Dedifferentiated amniotic fluid mesenchymal stem cell (primary cell): ENCODE measurements around the gene KAZN.

ENCODE experiments used
- DNase-seq: peaks from one replicate; pipeline ENCODE4 v3.0.0-alpha.2; 2016; ENCODE audit errors: extremely low spot score

Gene KAZN

GRCh38 chr1:14794136-14794768 lies 195.8 kb downstream of the KAZN start:
- no peak for DNase-seq

DNA sequence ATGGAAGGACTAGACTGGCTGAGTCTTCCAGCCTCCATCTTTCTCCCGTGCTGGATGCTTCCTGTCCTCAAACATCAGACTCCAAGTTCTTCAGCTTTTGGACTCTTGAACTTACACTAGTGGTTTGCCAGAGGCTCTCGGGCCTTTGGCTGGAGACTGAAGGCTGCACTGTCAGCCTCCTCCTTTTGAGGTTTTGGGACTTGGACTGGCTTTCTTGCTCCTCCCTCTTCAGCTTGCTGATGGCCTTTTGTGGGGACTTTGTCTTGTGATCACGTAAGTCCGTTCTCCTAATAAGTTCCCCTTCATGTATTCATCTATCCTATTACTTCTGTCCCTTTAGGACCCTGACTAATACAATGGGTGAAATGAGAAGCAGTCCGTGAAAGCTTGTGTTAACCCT lies 196.4 kb downstream of the KAZN start:
- DNase-seq: no peak

- DNase-seq: no peak
Measured at GRCh38 chr1:14795589-14795988, 197.1 kb downstream of the KAZN start.

DNA sequence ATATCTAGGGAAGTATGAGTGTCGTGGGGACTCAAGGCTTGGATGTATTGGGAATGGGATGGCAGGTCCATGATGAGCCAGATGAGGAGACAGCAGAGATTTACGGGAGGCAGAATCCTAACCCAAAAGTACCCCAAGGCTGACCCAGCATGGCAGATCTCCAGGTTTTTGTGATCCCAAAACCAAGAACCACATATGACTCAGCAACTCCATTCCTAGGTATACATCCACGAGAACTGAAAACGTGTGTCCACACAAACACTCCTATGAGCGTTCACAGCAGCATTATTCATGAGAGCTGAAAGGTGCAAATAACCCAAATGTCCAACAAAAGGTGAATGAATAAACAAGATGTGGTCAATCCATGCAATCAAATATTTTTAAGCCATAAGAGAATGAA lies 201.5 kb downstream of the KAZN start:
- DNase-seq: no peak

DNA sequence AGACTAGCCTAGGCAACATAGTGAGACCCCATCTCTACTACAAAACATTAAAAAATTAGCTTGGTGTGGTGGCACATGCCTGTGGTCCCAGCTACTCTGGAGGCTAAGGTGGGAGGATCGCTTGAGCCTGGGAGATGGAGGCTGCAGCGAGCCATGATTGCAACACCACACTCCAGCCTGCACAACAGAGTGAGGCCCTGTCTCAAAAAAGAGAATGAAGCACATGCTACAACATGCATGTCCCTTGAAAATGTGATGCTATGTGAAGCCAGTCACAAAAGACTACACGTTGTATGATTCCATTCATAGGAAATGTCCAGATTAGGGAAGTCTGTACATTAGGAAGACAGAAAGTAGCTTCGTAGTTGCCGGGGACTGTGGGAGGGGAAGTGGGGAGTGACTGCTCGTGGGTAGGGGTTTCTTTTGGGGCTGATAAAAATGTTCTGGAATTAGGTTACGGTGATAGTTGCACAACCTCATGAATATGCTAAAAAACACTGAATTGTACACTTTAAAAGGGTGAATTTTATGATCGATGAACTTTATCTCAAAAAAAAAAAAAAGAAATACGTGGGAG lies 202.1 kb downstream of the KAZN start:
- no peak for DNase-seq

DNA sequence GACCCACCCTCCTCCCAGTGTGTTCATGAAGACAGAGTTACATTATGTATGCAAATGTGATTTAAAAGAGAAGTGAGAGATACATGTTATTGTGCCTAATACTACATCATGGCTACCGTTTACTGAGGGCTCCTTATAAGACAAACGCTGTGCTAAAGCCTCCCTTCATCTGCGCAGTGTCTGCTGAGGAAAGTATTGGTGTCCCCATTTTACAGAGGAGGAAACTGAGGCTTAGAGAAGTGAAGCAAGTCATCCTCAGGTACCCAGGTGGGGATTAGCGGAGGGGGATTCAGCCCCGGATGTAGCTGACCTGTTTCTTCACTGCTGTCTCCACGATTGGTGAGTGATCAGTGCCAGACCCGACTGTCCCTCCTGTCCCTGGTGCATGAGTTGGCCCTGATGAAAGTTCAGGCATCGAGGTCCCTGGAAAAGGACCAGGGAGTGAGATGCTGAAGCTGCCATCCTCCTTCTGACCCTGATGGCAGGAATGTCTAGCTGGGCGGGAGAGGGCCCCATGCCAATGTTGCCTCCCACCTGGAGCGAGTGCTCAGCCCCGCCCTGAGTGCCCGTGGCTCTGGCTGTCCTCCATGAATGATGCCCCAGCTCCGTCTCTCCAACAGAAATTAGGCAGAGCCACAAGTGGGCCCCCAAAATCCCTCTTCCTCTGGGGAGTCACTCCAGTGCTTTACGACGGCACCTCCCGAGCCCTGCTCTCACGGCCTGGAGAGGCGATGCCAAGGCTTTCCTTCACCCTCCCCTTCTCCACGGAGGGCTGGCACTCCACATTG lies 204.7 kb downstream of the KAZN start:
- no peak for DNase-seq

DNA sequence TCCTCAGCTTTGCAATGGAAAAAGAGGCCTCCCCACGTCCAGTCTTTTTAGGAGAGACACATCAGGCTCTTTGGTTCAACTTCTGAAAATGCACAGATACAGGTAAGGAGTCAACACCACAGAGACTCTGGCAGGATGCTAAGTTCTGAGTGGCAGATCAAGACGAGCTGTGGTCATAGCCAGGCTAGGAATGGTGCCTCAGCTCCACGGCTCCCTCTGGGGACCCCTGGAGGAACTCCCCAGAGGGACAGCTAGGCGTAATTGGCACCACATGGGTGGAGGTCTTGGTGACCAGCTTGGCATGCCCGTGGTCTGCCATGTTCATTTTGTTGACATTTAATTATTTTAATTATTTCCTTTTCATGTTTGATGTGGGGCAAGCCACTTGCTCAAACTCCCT lies 206.1 kb downstream of the KAZN start:
- DNase-seq: no peak

- no peak for DNase-seq
Measured at GRCh38 chr1:14806772-14807171, 208.3 kb downstream of the KAZN start.

GRCh38 chr1:14808768-14809167 lies 210.3 kb downstream of the KAZN start:
- DNase-seq: no peak

DNA sequence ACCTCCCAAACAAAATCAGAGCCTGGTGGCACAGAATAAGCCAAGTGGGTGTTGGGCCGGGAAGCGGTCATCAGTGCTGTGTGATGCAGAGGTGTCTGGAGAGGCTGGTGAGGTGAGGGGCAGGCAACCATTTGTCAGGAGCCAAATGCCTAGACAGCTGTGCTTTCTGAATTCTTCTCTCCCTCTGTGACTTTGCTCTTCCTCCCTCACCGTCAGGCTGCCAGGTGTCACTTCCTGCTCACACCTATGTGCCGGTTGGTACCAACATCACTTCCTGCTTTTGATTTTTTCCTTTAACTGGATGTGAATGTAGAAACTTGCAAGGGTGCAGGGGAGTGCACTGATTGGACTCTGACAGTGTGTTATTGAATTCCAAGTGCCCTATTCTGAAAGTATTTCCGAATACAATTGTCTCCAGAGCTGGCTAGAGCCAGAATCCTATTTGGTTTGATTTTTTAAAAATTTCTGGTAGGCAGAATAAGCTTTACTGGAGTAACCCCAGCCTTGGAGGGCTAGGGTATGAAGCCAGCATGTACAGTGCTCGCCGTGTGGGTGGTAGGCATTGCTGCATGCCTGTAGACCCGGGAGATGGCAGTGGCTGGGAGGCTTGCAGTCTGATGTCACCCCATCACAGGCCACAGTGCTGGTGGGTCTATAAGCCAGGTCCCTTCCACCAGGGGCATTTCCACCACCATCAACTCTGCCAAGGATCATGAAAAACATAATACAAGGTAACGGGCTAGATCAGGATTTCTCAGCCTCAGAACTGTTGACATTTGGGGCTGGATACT lies 210.9 kb downstream of the KAZN start:
- DNase-seq: no peak

DNA sequence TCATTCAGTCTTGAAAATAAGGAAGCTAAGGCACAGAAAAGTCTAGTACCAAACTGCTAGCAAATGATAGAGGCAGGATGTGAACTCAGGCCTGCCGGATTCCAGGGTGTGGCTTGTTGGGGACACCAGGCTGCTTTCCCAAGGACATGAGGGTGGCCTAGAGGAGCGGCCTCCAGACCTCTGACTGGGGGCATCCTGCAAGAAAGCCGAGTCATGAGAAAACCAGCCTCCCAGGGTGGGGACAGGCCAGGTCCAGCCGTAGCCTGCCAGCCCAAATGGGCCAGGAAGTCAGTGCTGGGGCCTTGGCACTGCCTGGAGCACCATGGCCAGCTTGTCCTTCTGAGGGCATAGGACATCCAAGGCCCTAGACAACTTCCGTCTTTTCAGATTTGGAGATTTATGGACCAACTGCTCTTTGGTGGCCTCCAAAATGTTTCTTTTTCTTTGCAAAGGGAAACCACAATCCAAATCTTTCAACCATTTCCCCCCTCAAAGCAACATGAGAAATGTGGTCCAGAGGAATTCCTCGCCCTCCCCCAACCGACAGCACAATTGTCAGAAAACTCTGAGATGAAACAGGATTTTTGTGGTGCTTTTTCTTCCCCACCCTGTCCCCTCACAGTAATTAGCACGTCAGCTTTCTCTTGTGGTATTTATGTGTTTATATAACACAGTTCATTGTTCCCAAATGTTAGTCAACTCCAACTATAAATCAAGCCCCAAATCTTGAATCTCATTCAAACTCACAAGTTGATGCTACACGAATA lies 212.3 kb downstream of the KAZN start:
- no peak for DNase-seq

- DNase-seq: no peak
Measured at GRCh38 chr1:14811573-14811972, 213.1 kb downstream of the KAZN start.

- no peak for DNase-seq
Measured at GRCh38 chr1:14812189-14812588, 213.7 kb downstream of the KAZN start.

DNA sequence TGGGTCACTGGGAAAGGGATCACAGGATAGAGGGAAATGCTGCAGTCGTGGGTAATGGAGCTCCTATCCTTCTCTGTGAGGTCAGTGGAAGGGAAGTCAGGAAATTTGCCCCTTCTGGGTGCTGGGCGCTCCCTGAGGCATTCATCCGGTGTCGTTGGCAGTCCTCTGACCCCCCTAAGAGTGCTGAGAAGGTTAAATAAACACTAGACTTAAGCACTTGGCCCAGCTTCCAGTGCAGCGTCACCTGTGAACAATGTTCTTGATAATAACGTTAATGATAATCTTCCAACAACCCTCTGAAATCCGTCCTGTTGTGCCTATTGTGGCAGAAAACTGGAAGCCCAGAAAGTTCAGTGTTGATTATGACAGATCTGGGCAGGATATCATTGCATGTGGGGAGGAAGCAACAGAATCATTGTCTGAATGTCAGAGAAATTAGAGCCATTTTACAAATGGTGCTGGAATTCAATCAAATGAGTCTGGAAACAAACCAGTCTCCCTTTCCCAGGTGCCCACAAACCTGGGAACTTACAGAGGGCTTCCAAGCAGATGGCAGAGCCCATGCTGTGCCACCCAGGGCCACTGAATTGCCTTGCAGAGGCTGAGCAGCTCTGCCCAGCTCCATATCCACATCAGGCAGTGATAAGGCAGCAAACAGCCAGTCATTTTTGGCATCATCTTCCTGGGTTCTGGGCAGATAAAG lies 216.8 kb downstream of the KAZN start:
- DNase-seq: no peak

GRCh38 chr1:14817223-14818170 lies 219.0 kb downstream of the KAZN start:
- DNase-seq: no peak

- no peak for DNase-seq
Measured at GRCh38 chr1:14820295-14821085, 222.0 kb downstream of the KAZN start.

GRCh38 chr1:14822493-14822892 lies 224.0 kb downstream of the KAZN start:
- no peak for DNase-seq

- DNase-seq: no peak
Measured at GRCh38 chr1:14822996-14823395, 224.5 kb downstream of the KAZN start.

DNA sequence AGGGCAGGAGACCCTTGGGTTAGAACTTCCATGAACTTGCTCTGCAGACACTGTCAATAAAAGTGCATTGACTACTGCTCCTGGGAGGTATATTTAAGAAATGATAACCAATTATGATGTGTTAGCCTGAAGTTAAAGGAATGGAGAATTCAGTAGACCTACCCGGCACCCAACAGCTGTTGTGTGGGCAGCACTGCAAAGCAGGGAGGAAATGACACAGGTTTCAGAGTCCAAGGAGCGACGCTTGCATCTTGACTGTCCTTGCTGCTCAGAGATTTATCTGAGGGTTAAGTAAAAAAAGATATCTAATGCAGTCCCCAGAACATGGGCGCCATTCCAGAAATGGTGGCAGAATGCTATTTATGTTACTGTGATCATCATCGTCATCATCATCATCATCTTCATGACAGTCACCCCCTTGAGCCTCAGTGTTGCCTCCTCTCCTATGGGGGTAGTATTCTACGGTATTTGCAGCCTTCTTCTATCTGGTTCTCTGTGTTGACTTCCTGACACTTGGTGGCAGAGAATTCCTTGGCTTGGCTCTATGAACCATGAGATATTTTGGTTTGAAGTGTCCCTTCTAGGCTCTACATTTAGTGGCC lies 225.9 kb downstream of the KAZN start:
- no peak for DNase-seq
